H9 (cell line): Measurements from ENCODE around the gene RGS2. TPM values are rescaled to one million over a fixed set of nuclear protein-coding genes. Genes with fewer than 3 reads are reported as not detected.

Source experiments
- DNase-seq: peaks from one replicate; pipeline ENCODE4 v3.0.0-alpha.2; 2017
- H2AFZ ChIP-seq: one replicate; pipeline ENCODE4 v1.6.1; 2013; ENCODE audit warnings: mild to moderate bottlenecking, low read length, control low read depth, moderate library complexity
- H2AK5ac ChIP-seq: 2 replicates; pipeline ENCODE4 v1.6.1; 2013; ENCODE audit warnings: low read length, control low read depth, mixed read lengths; ENCODE audit not compliant: insufficient read length
- H2BK120ac ChIP-seq: one replicate; pipeline ENCODE4 v1.6.1; 2013; ENCODE audit warnings: low read depth, mild to moderate bottlenecking, low read length, control low read depth, inconsistent platforms; ENCODE audit not compliant: poor library complexity, severe bottlenecking
- H2BK12ac ChIP-seq: 2 replicates; pipeline ENCODE4 v1.6.1; 2013; ENCODE audit warnings: low read length, control low read depth, mixed read lengths, low read depth; ENCODE audit not compliant: insufficient read length
- H2BK15ac ChIP-seq: 2 replicates; pipeline ENCODE4 v1.6.1; 2013; ENCODE audit warnings: low read depth, low read length, control low read depth
- H2BK20ac ChIP-seq: one replicate; pipeline ENCODE4 v1.6.1; 2013; ENCODE audit warnings: low read depth, mild to moderate bottlenecking, low read length, control low read depth, inconsistent platforms; ENCODE audit not compliant: poor library complexity, severe bottlenecking
- H2BK5ac ChIP-seq: 2 replicates; pipeline ENCODE4 v1.6.1; 2013; ENCODE audit warnings: low read length, control low read depth, mixed read lengths; ENCODE audit not compliant: insufficient read length
- H3K14ac ChIP-seq: 2 replicates; pipeline ENCODE4 v1.6.1; 2013; ENCODE audit warnings: low read length, control low read depth; ENCODE audit not compliant: insufficient read depth
- H3K18ac ChIP-seq: 2 replicates; pipeline ENCODE4 v1.6.1; 2013; ENCODE audit warnings: low read depth, mild to moderate bottlenecking, mixed read lengths, low read length, control low read depth; ENCODE audit not compliant: insufficient read length
- H3K23ac ChIP-seq: 2 replicates; pipeline ENCODE4 v1.6.1; 2013; ENCODE audit warnings: low read length, control low read depth, mixed read lengths, low read depth; ENCODE audit not compliant: insufficient read length
- H3K23me2 ChIP-seq: 2 replicates; pipeline ENCODE4 v1.6.1; 2013; ENCODE audit warnings: low read depth, mild to moderate bottlenecking, mixed read lengths, low read length, control low read depth; ENCODE audit not compliant: insufficient read length, poor library complexity, severe bottlenecking
- H3K27ac ChIP-seq: 2 replicates; pipeline ENCODE4 v1.5.1; 2013; ENCODE audit warnings: low read length, control low read depth, mixed read lengths, low read depth; ENCODE audit not compliant: insufficient read length
- H3K27me3 ChIP-seq: 2 replicates; pipeline ENCODE4 v1.6.1; 2013; ENCODE audit warnings: low read length, control low read depth, inconsistent platforms; ENCODE audit not compliant: insufficient read depth
- H3K4ac ChIP-seq: 2 replicates; pipeline ENCODE4 v1.6.1; 2013; ENCODE audit warnings: low read depth, mild to moderate bottlenecking, control low read depth, inconsistent platforms, low read length, moderate library complexity
- H3K4me1 ChIP-seq: 2 replicates; pipeline ENCODE4 v1.6.1; 2013; ENCODE audit warnings: low read length, control low read depth, inconsistent platforms; ENCODE audit not compliant: insufficient read depth
- H3K4me2 ChIP-seq: 2 replicates; pipeline ENCODE4 v1.6.1; 2013; ENCODE audit warnings: low read length, control low read depth, mixed read lengths; ENCODE audit not compliant: insufficient read length, insufficient read depth
- H3K56ac ChIP-seq: 2 replicates; pipeline ENCODE4 v1.6.1; 2013; ENCODE audit warnings: low read depth, mild to moderate bottlenecking, mixed read lengths, low read length, control low read depth; ENCODE audit not compliant: insufficient read length
- H3K79me1 ChIP-seq: 2 replicates; pipeline ENCODE4 v1.6.1; 2013; ENCODE audit warnings: low read depth, mild to moderate bottlenecking, moderate library complexity, low read length, control low read depth, inconsistent platforms; ENCODE audit not compliant: insufficient read depth, poor library complexity, severe bottlenecking
- H3K79me2 ChIP-seq: 2 replicates; pipeline ENCODE4 v1.6.1; 2013; ENCODE audit warnings: low read length, control low read depth, inconsistent platforms; ENCODE audit not compliant: insufficient read depth
- H3K9ac ChIP-seq: 2 replicates; pipeline ENCODE4 v1.6.1; 2013; ENCODE audit warnings: low read length, control low read depth, mixed read lengths; ENCODE audit not compliant: insufficient read length; ENCODE audit errors: extremely low read depth
- H3K9me3 ChIP-seq: one replicate; pipeline ENCODE4 v1.6.1; 2013; ENCODE audit warnings: low read depth, low read length, inconsistent platforms; ENCODE audit not compliant: control insufficient read depth
- H3T11ph ChIP-seq: one replicate; pipeline ENCODE4 v1.6.1; 2013; ENCODE audit warnings: mild to moderate bottlenecking, low read length, control low read depth, inconsistent platforms
- H4K20me1 ChIP-seq: one replicate; pipeline ENCODE4 v1.6.1; 2013; ENCODE audit not compliant: control insufficient read depth, insufficient read length, insufficient read depth
- H4K5ac ChIP-seq: 2 replicates; pipeline ENCODE4 v1.6.1; 2013; ENCODE audit warnings: low read depth, mild to moderate bottlenecking, mixed read lengths, low read length, control low read depth; ENCODE audit not compliant: insufficient read length
- H4K8ac ChIP-seq: replicated peaks from 2 replicates; pipeline ENCODE4 v1.6.1; 2013; ENCODE audit warnings: low read length, control low read depth, mixed read lengths, low read depth; ENCODE audit not compliant: insufficient read length
- H4K91ac ChIP-seq: 2 replicates; pipeline ENCODE4 v1.6.1; 2013; ENCODE audit warnings: low read depth, mild to moderate bottlenecking, moderate library complexity, mixed read lengths, low read length, control low read depth; ENCODE audit not compliant: insufficient read length
- H3K27ac Mint-ChIP-seq, 3 experiments: 2 replicates in 2 of 3; 3 replicates in 1 of 3; pipeline ENCODE4 v1.8.0; 2020 to 2021; ENCODE audit warnings: mixed read lengths in 3 of 3, mild to moderate bottlenecking in 1 of 3, moderate library complexity in 1 of 3
- H3K27me3 Mint-ChIP-seq: 2 replicates; pipeline ENCODE4 v1.8.0; 2021; ENCODE audit warnings: low read depth, mild to moderate bottlenecking, moderate library complexity, mixed read lengths
- H3K36me3 Mint-ChIP-seq, 3 experiments: 2 replicates in 2 of 3; 3 replicates in 1 of 3; pipeline ENCODE4 v1.8.0; 2020 to 2021; ENCODE audit warnings: low read depth in 3 of 3, mixed read lengths in 3 of 3; ENCODE audit not compliant: insufficient read depth in 1 of 3
- H3K4me1 Mint-ChIP-seq, 2 experiments: 2 replicates each; pipeline ENCODE4 v1.8.0; 2020; ENCODE audit warnings: mixed read lengths in 2 of 2
- H3K4me3 Mint-ChIP-seq, 2 experiments: 2 replicates in 1 of 2; 3 replicates in 1 of 2; pipeline ENCODE4 v1.8.0; 2020 to 2021; ENCODE audit warnings: mild to moderate bottlenecking in 2 of 2, mixed read lengths in 2 of 2, moderate library complexity in 1 of 2
- H3K9me3 Mint-ChIP-seq, 2 experiments: 2 replicates in 1 of 2; 3 replicates in 1 of 2; pipeline ENCODE4 v1.8.0; 2020; ENCODE audit warnings: mild to moderate bottlenecking in 2 of 2, mixed read lengths in 2 of 2, moderate library complexity in 1 of 2
- CTCF ChIP-seq: fragments of 200-600 bp; sonication (generic); conservative IDR thresholded peaks from 3 replicates; pipeline ENCODE4 v1.8.0; 2021; ENCODE audit warnings: antibody characterized with exemption, mild to moderate bottlenecking
- WGBS: extraction: QIAGEN DNeasy Blood & Tissue Kit; methylation state at CpG from one replicate; pipeline ENCODE4 v1.1.7; 2013; ENCODE audit warnings: missing lambda C conversion rate, low lambda C conversion rate, mixed read lengths; ENCODE audit not compliant: insufficient read length; ENCODE audit errors: extremely low coverage; 5-methylcytosine and 5-hydroxymethylcytosine counted together
- total RNA-seq: library from RNA; stranded (reverse); gene quantifications from 2 replicates; pipeline ENCODE4 v1.2.1, GENCODE V29; 2021

The RGS2 gene
- total RNA-seq, 1 experiment from 2014 or later = 13.9 TPM

DNA sequence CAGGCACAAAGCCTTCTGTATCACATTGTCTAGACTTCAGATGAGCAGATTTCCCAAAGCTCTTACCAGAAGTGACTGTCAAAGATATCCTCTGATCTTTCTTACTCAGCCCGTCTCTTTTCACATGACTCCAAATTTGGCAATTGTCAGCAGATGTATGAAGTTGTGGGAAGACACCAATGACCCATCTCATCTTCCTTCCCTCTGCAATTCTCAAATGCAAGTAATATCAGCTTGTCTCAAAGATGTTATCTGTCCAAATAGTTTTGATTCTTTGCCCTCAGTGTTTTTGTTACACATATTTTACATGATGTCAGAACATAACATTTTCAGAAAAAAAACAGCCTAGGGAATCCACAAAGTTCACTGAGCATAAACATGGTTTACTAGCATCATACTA is 45.1 kb upstream of the RGS2 start:
- no peaks in the 10 kb centered on the region for H3K9me3 ChIP-seq
- no peak overlapping the region for H2BK120ac ChIP-seq
- H3K18ac ChIP-seq = no peak overlapping the region
- no peak overlapping the region for H3K27ac ChIP-seq
- no peak overlapping the region for H3K4me3 Mint-ChIP-seq
- H3K56ac ChIP-seq = no peak overlapping the region
- no peak overlapping the region for H2BK5ac ChIP-seq
- no peaks in the 10 kb centered on the region for H3K27me3 Mint-ChIP-seq
- no peaks in the 10 kb centered on the region for H3K27me3 ChIP-seq
- H3K79me2 ChIP-seq = no peaks in the 10 kb centered on the region
- H4K20me1 ChIP-seq = no peaks in the 10 kb centered on the region
- no peak for DNase-seq
- H3K23ac ChIP-seq = no peak overlapping the region
- no peak overlapping the region for H2BK12ac ChIP-seq
- no peak overlapping the region for H2BK20ac ChIP-seq
- H3K79me1 ChIP-seq = no peaks in the 10 kb centered on the region
- H3K27ac Mint-ChIP-seq = no peak overlapping the region
- H3T11ph ChIP-seq = no peak overlapping the region
- peaks cover 0 to 2% of the 10 kb centered on the region in 2 experiments; a peak in 1 of 5 replicates for H3K9me3 Mint-ChIP-seq
- peaks cover 4 to 11% of the 10 kb centered on the region in 2 experiments for H3K4me1 Mint-ChIP-seq
- no peak overlapping the region for H4K8ac ChIP-seq
- H2BK15ac ChIP-seq = no peak overlapping the region
- H4K5ac ChIP-seq = no peak overlapping the region
- H4K91ac ChIP-seq = no peak overlapping the region
- H3K14ac ChIP-seq = no peak overlapping the region
- H3K36me3 Mint-ChIP-seq = peaks cover 0 to 6% (median 0%) of the 10 kb centered on the region in 3 experiments; a peak in 1 of 7 replicates
- no peak overlapping the region for H3K4me2 ChIP-seq
- no peak for TF ChIP-seq CTCF
- H2AFZ ChIP-seq = no peak overlapping the region
- no CpG with 5 or more reads among the region's 1 CpG for WGBS
- H3K4me1 ChIP-seq = no peaks in the 10 kb centered on the region
- no peak overlapping the region for H3K4ac ChIP-seq
- no peak overlapping the region for H3K9ac ChIP-seq
- no peak overlapping the region for H2AK5ac ChIP-seq
- H3K23me2 ChIP-seq = no peaks in the 10 kb centered on the region
